Heart left ventricle (tissue), 16 donors: ENCODE measurements around the gene BRWD1. TPM values are rescaled to one million over a fixed set of nuclear protein-coding genes. Genes with fewer than 3 reads are reported as not detected.
A peak's percentile ranks its signal among the peaks of the same experiment; 100 is the strongest.

Source experiments
- ATAC-seq, 4 donors: fragments of 200-7000 bp; cut with Tn5 transposase; one replicate each; pipeline ENCODE4 v1.9.1; 2020 to 2022; ENCODE audit warnings: moderate library complexity in 4 of 4, mild to moderate bottlenecking in 3 of 4, moderate number of reproducible peaks in 1 of 4
- DNase-seq, 5 donors: peaks; one replicate each; pipeline ENCODE4 v3.0.0-alpha.2; 2020
- H3K27ac ChIP-seq, 12 donors: fragments of 200-600 bp; sonication (generic) in 4 of 12; one replicate each; pipeline versions ENCODE4 v1.5.0 to v1.8.0; 2016 to 2022; ENCODE audit warnings: mild to moderate bottlenecking in 2 of 12
- H3K27me3 ChIP-seq, 9 donors: fragments of 200-600 bp; sonication (generic) in 2 of 9; one replicate each; pipeline versions ENCODE4 v1.5.1 to v1.8.0; 2016 to 2022; ENCODE audit warnings: mild to moderate bottlenecking in 3 of 9
- H3K36me3 ChIP-seq, 9 donors: fragments of 200-600 bp; sonication (generic) in 2 of 9; one replicate each; pipeline versions ENCODE4 v1.5.0 to v1.8.0; 2018 to 2022; ENCODE audit warnings: mild to moderate bottlenecking in 2 of 9
- H3K4me1 ChIP-seq, 12 donors: fragments of 200-600 bp; sonication (generic) in 4 of 12; one replicate each; pipeline versions ENCODE4 v1.5.0 to v1.8.0; 2016 to 2022; ENCODE audit warnings: mild to moderate bottlenecking in 3 of 12
- H3K4me3 ChIP-seq, 12 donors: fragments of 200-600 bp; sonication (generic) in 4 of 12; one replicate each; pipeline versions ENCODE4 v1.5.0 to v1.8.0; 2017 to 2022; ENCODE audit warnings: mild to moderate bottlenecking in 9 of 12, moderate library complexity in 4 of 12
- H3K9me3 ChIP-seq, 12 donors: fragments of 200-600 bp; sonication (generic) in 4 of 12; one replicate each; pipeline versions ENCODE4 v1.5.0 to v1.8.0; 2016 to 2022; ENCODE audit warnings: mild to moderate bottlenecking in 1 of 12
- POLR2A ChIP-seq, 2 donors: fragments of 450-650 bp; IDR thresholded peaks; one replicate each; pipeline ENCODE4 v1.6.1; 2017; ENCODE audit warnings: antibody characterized with exemption in 2 of 2, mild to moderate bottlenecking in 2 of 2, moderate library complexity in 2 of 2
- WGBS, 4 donors: extraction: QIAGEN DNeasy Blood & Tissue Kit in 2 of 4; methylation state at CpG; one replicate each; pipeline versions ENCODE4 v1.1.5 to v1.1.7; 2013 to 2018; 5-methylcytosine and 5-hydroxymethylcytosine counted together
- intact Hi-C, 10 donors: fragments of 100-400 bp; cut with DNase I; formaldehyde crosslinking; loops; one replicate each; pipeline versions ENCODE4 v1.11.1 to v1.14.2; 2022
- polyA plus RNA-seq, 2 donors: library from polyadenylated mRNA; stranded (reverse); fragments of 200-250 nt; gene quantifications; one replicate each; pipeline ENCODE4 v1.2.3, GENCODE V29; 2013
- total RNA-seq, 9 donors: library from RNA; depleted of rRNA in 2 of 9; stranded (reverse); fragments of >200 nt in 2 of 9; fragmentation: NEBNext Ultra II Directional in 3 of 9; extraction: Animal tissue kit (Norgen Biotek cat#: 25700) in 3 of 9; gene quantifications; one replicate each; pipeline versions ENCODE4 v1.1.0 to v1.2.4, GENCODE V29; 2016 to 2023
- TF ChIP-seq, protein P1 (sequence below), 12 donors: fragments of 200-600 bp; sonication (generic) in 4 of 12; IDR thresholded peaks; one replicate each; pipeline versions ENCODE4 v1.5.0 to v1.8.0; 2018 to 2022; ENCODE audit warnings: antibody characterized with exemption in 12 of 12, mild to moderate bottlenecking in 5 of 12
- donor health status: ischemic (EF 13 %, LVEDD 7.1; RV severe dilation, severe dysfunction).
- donor health status: healthy with polysubstance abuse.
- donor health status: DM: no; HTN: yes; CAD: no.
- donor health status: DM: no; HTN: no; CAD: no.
- donor health status: ischemic (EF 25% LVEDD 6.9; RV normal size, moderate dysfunction).
- donor health status: ischemic (EF 25% LVEDD 5.7; RV mildly dilated, moderate dysfunction).
- donor health status: healthy.
- donor health status: DM: yes; HTN: yes; CAD: no.
- donor health status: ischemic (EF 35%, LVEDD 5.7; RV mildly dilated, moderate dysfunction).
- donor health status: nonischemic (EF 11% LVEDD 7.7; RV severe dilation, severe dysfunction).
- donor health status: DM: yes; HTN: yes; CAD: no.
- donor health status: PGD.
- donor health status: ischemic (EF 29% LVEDD 5.4; RV normal size, mild dysfunction).
- donor health status: nonischemic (EF 23%, LVEDD 6.1; RV moderate dilation, normal function).

BRWD1 gene
- total and polyA plus RNA-seq, 11 donors, result 9.7 to 44.5 (median 32.0) TPM

DNA sequence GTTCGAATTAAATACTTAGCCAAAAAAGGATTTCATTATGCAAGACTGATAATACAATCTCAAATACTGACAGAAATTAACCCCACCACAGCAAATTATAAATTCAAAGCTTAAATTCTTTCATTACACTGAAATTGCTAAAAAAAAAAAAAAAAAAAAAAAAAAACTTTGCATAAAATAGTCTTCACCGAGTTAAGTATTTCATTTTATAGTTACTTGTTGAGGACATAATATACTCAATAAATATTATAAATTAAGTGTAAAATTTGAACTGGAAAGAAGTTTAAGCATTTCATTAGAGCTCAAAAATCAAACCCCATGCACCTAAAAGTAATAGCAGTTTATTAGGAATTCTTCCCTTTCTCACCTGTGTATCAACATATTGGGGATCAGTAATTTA, 128.3 kb downstream of the BRWD1 start:
- no peak for TF ChIP-seq POLR2A (IDR thresholded peaks at IDR 0.05)
- TF ChIP-seq, protein P1, sequence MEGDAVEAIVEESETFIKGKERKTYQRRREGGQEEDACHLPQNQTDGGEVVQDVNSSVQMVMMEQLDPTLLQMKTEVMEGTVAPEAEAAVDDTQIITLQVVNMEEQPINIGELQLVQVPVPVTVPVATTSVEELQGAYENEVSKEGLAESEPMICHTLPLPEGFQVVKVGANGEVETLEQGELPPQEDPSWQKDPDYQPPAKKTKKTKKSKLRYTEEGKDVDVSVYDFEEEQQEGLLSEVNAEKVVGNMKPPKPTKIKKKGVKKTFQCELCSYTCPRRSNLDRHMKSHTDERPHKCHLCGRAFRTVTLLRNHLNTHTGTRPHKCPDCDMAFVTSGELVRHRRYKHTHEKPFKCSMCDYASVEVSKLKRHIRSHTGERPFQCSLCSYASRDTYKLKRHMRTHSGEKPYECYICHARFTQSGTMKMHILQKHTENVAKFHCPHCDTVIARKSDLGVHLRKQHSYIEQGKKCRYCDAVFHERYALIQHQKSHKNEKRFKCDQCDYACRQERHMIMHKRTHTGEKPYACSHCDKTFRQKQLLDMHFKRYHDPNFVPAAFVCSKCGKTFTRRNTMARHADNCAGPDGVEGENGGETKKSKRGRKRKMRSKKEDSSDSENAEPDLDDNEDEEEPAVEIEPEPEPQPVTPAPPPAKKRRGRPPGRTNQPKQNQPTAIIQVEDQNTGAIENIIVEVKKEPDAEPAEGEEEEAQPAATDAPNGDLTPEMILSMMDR (IDR thresholded peaks at IDR 0.05), result no peak

DNA sequence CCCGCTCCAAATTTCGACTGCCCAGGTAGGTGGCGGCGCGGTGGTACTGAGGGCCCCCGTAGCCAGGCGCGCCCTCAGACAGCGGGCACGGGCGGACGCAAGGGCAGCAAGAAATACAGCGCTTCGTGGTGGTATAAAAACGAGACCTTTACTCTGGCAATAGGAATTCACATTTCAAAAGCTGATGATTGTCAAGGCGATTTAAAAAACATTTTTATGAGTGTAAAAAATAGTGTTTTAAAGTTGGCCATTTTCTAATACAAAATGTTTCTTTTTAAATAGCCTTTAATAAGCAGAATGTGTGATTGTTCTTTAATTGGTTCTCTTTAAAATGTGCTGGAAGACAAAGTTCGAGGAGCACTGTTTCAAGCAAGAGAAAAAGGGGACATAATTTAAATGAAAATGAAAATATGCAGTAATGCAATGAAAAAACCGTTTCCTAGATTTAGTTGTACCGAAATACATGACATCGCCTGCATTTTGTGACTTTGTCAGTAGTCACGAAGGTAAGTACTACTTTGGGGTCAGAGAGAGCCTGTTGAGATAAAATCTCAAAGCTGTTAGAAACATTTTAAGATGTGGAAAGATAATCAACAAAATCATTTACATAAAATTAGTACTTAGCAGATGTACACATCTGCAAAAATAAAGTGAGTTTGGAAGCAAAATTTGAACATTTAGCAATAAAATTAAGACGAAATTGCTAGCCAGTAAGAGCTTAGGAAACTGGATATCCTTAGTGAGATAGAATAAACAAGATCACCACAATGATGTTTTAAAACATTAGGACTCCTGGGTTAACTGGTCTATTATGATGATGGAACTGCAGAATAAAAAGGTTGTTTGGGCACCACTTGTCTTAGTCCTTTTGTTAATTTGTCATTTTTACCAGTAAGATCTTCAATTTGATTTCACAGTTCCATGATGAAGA, 129.1 kb downstream of the BRWD1 start:
- peak overlapping the region; percentile 72 to 97 (median 86) for H3K4me3 ChIP-seq
- TF ChIP-seq, protein P1 (IDR thresholded peaks at IDR 0.05), result no peak
- peak in 1 of 2 donors; percentile 22 for TF ChIP-seq POLR2A (IDR thresholded peaks at IDR 0.05)
- no peak for ATAC-seq
- peak overlapping the region; percentile 82 to 96 (median 92) for H3K27ac ChIP-seq
- H3K27me3 ChIP-seq, result no peaks in the 10 kb centered on the region
- H3K4me1 ChIP-seq, result peaks cover 0 to 24% (median 14%) of the 10 kb centered on the region in 12 donors
- WGBS, 4 donors, result 6 to 8% (median 7%) methylated on average over 22 of the region's 22 CpGs
- peaks cover 0 to 9% (median under 1%) of the 10 kb centered on the region in 9 donors for H3K36me3 ChIP-seq
- no peaks in the 10 kb centered on the region for H3K9me3 ChIP-seq
- intact Hi-C loops, result loop anchor here in 5 of 10 donors (5.0 to 10.0 kb wide), 2 partner anchors 200 to 203 kb away; a partner anchor contains a TSS
- no peak for DNase-seq

More for the DNA sequence above, 128.3 kb downstream of the BRWD1 start:
- WGBS, 4 donors, result 84 to 92% (median 88%) methylated on average over 2 of the region's 2 CpGs
- H3K4me3 ChIP-seq, result no peak overlapping the region
- H3K27ac ChIP-seq, result no peak overlapping the region
- peaks cover 0 to 27% (median 14%) of the 10 kb centered on the region in 12 donors for H3K4me1 ChIP-seq
- ATAC-seq (no peak), DNase-seq (no peak)
- H3K27me3 ChIP-seq, result no peaks in the 10 kb centered on the region
- intact Hi-C loops, result loop anchor here in 3 of 10 donors (10.0 kb wide), 1 partner anchor 200 kb away; a partner anchor contains a TSS
- H3K9me3 ChIP-seq, result no peaks in the 10 kb centered on the region
- H3K36me3 ChIP-seq, result peaks cover 0 to 4% (median 0%) of the 10 kb centered on the region in 9 donors

DNA sequence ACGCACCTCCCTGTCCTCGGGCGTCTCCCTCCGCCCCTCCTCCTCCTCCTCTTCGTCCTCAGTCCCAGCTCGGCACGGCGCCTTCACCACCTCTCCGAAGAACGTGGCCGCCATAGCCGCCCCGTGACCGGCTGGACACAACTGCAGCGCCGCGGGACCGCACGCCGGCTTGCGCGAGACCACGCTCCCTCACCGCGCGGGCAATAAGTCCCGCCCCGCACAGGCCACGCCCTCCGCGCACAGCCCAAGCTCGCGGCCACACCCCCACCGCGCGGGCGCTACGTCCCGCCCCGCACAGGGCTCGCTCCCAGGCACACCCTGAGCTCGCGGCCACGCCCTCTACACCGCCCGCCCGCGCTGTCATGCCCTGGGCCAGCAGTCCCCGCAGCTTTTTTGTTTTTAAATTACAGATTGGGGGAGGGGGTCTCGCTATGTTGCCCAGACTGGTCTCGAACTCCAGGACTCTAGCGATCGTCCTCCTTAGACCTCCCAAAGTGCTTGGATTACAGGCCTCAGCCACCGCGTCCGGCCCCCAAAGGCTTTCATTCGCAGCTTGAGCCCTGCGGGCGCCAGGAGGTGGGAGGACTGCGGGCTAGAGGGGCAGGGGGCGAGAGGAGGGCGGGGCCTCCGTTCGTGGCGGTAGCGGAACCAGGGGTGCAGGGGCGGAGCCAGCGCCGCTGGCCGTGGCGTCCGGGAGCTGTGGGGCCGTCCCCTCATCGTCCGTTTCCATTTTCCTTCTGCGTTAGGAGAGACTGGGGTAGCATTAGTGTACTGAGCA, 130.0 kb downstream of the BRWD1 start, which contains the start of gene PSMG1:
TSS of gene PSMG1 (minus strand) at position 180 of the 778 bp plus-strand sequence. CDS start at position 114, 66 bp downstream.
- WGBS, 4 donors, result 0% methylated on average over 25 to 76 of the region's 76 CpGs
- peak; percentile 97 to 98 (median 98) for ATAC-seq
- peaks cover 0 to 24% (median 14%) of the 10 kb centered on the region in 12 donors for H3K4me1 ChIP-seq
- intact Hi-C loops, result loop anchor here in 5 of 10 donors (5.0 to 10.0 kb wide), 2 partner anchors 201 to 204 kb away; a partner anchor contains a TSS
- H3K36me3 ChIP-seq, result peaks cover 0 to 16% (median 4%) of the 10 kb centered on the region in 9 donors
- H3K4me3 ChIP-seq, result peak within 1 kb of the TSS; percentile 72 to 97 (median 86)
- H3K27me3 ChIP-seq, result no peaks in the 10 kb centered on the region
- peak in 1 of 2 donors; percentile 72 for TF ChIP-seq POLR2A (IDR thresholded peaks at IDR 0.05)
- TF ChIP-seq, protein P1 (IDR thresholded peaks at IDR 0.05), result peak in 1 of 12 donors; percentile 14
- H3K9me3 ChIP-seq, result no peaks in the 10 kb centered on the region
- peak within 1 kb of the TSS; percentile 82 to 96 (median 92) for H3K27ac ChIP-seq
- DNase-seq, result peak; percentile 94 to 97 (median 95)
